HG03097 (cell line): ENCODE results near the gene SLC66A2.
"Not testable (repeated sequence)": the region's sequence is repeated elsewhere in the genome, so short reads cannot be mapped to it uniquely, and the experiment has no call there.

Source experiments
- ATAC-seq: cut with Tn5 transposase; IDR thresholded peaks from one replicate; pipeline ENCODE4 v1.9.1; 2021; ENCODE audit not compliant: unreplicated experiment, low FRiP score

SLC66A2 gene

DNA sequence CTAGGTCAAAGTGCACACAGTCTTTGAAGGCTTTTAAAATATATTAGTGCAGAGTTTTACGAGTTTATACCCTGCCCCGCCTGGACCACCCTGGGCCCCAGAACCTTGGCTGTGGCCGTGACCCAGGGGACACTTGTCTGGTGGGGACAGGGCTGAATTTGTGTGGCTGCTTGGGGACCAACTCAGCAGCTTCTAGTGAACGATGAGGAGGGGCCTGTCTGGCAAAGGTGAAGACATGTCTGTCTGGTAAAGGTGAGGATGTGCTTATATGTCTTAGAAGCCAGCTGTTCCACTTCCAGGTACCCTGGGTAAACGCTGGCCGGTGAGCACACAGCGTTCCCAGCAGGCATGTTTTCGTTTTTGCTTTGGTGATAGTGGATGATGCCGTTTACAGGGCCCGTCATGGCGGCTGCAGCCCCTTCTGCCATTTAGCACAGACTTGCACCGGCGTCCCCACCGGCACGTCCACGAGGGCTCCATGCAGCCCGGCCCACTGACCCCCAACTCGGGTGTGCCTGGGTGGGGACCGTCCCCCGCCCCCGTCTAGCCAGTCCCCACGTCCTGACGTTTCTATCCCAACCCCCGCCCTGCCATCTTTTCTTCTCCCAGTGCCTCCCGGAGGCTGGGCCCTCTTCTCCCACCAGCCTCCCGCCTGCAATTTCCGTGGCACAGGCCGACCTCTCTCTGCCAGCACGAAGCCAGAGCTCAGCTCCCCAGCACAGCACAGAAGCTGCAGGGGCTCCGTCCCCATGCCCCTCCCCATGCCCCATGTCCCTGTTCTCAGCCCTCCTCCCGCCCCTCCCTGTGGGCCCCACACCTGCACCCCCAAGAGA, 67.8 kb downstream of the SLC66A2 start:
- ATAC-seq, result no peak

DNA sequence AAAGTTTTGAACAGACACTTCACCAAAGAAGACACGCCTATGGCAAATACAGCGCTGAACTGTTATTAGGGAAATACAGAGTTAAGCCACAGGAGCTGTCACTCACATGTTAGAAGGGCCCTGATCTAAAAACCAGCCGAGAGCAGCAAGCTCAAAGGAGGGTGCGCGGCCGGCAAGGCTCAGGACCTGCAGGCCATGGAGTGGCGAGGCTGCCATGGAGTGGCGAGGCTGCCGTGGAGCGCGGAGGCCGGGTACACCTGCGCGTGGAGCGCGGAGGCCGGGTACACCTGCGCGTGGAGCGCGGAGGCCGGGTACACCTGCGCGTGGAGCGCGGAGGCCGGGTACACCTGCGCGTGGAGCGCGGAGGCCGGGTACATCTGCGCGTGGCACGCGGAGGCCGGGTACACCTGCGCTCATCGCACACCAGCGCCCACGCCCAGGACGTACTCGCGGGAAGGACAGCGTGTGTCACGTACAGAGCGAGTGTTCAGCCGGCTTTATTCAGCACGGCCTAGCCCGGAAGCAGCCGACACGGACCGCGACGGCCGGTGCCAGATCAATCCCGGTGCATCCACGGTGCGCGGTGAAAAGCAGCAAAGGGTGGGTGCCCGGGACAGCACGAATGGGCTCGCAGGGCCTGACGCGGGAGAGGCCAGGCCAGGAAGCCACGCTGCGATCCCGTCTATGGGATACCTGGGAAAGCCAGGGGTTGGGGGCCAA, 68.8 kb downstream of the SLC66A2 start:
- ATAC-seq, result no peak

DNA sequence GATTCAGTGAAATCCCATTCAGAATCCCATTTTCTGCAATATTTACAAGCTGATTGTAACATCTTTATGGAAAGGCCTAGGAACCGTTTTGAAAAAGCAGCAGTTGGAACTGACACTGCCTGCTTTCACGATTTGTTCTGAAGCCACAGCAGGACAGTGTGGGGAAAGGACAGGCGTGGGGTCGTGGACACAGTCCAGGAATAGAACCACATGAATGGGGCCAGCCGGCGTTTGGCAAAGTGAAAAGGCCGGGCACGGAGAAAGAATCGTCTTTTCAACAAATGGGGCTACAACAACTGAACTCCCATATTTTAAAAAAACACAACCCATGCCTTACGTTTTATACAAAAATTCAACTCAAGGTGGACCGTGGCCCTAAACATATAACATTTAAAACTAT, 69.8 kb downstream of the SLC66A2 start:
- ATAC-seq, result no peak

DNA sequence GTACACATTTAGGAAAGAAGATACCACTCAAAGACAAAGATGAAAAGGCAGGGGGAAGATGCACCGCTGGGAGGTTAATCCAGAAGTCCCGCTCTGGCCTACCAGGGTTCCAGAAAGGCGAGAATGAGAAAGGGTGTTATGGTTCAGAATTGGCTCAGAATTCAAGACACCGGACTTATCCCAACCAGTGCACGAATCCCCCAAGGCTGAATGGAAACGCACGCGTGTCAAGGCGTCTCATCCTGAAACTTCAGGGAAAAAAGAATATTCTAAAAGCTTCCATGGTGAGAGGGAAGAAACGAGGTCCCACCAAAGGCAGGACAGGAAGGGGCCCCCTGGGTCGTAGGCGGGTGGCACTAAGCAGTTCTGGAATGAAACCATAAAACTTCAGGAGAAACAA, 71.9 kb downstream of the SLC66A2 start:
- no peak for ATAC-seq

DNA sequence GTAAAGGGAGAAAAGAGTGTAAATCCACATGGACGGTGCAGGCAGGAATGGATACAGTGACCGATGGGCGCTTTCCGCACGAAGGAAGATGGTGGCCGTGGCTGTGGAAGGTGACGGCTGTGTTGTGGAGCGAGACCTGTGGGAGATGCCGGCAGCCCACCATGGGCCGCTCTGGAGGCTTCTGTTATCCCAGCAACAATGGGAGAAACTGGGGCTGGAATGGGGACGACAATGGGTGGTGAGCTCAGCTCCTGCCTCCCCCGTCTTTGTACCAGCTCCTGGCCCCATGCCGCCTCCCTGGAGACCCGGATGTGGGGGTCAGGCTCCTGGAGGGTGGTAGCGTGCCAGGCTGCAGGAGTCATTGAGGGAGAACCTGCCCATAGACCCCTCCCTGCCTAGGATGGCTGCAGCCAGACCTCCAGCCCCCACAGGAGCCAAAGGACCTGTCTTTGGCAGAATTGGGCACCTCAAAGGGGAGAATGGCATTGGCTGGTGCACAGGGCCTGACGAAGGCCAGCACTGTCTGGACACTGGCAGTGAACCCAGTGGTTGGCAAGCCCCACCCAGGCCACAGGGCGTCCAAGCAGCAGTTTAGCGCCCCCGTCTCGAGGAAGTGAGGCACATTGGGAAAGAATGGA, 72.6 kb downstream of the SLC66A2 start:
- ATAC-seq, result no peak

DNA sequence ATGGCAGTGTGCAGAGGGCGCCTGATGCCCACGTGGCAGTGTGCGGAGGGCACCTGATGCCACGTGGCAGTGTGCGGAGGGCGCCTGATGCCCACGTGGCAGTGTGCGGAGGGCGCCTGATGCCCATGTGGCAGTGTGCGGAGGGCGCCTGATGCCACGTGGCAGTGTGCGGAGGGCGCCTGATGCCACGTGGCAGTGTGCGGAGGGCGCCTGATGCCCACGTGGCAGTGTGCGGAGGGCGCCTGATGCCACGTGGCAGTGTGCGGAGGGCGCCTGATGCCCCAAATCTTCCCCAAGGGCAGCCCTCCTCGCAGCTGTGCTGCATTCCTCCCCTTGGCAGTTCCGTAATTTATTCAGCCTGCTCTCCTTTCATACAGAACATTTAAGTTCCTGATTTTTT, 73.2 kb downstream of the SLC66A2 start:
- not testable (repeated sequence) for ATAC-seq

DNA sequence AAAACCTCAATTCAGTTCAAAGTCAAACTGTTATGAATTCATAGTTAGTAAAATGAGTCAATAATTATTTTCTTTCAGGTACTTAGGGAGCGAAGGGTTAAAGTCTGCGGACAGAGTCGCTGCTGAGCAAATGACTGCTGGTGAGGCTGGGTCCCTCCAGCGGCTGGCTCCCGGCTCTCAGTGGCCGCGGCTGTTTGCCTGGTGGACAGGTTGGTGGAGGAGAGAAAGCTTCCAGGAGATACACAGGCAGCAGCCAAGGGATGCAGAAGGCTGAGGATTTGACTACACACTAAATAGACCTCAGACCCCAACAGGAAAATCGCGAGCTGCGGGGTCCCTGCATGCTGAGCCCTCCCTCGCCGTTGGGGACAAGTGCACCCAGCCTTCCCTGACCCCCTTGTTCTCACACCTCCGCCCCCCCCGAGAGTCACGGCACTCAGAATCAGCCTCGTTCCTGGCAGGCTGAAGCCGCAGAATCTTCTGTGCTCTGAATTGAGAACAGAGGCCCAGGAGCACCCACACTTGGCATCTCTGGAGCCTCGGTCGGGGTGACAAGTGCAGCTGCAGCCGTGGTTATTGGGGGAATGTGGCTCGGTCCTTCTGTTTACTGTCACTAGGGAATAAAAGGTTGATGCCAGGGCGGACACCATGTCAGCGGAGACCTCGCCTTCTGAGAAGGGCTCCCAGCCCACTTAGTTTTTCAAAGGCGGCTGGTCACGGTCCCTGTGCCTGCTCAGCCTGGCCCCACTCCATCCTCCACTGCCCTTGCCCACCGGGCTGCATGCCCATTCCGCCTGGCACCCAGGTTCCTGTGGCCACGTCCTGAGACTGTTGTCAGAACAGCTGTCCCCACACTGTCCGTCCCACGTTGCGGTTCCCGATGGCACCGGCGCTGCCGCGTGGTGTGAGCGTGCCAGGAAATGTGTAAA, 74.0 kb downstream of the SLC66A2 start:
- ATAC-seq, result no peak

DNA sequence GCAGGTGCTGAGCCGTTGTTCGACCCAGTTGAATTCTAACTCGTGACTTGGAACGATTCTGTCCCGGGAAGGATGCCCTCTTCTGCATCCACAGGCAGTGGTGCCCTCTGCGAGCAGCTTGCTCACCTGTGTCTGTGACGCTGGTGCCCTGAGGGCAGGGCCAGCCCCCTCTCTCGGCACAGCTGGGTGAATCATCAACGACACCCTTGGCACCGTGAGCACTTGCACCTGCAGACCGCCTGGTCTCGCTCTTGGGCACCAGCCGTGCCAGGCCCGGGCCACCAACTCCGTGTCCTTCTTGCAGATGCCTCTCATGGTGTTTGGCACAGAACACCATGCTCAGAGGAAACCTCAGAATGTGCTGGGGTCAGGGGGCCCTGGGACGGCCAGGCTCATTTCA, 75.0 kb downstream of the SLC66A2 start:
- ATAC-seq, result no peak

DNA sequence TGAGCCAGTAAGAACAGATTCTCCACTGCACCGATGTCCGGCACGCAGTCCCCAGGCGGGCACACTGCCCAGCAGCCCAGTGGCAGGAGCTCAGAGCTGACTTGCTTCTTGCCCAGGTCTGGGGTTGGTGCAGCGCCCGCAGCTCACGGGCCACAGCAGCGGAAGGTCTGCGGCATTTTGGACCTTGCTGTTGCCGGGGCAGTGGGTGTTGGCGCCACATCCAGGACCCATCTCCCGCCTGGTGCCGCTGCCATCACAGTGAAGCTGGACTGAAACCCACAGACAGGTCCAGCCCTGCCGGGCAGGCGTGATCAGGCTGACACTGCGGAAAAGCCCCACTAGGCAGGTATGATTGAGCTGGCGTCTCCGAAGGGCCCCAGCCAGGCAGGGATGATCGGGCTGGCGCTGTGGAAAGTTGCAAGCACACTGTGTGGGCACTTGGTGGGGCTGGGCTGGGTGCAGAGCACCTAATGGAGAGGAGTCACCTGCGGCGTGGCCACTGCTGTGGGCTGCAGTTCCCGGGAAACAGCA, 75.5 kb downstream of the SLC66A2 start:
- no peak for ATAC-seq

DNA sequence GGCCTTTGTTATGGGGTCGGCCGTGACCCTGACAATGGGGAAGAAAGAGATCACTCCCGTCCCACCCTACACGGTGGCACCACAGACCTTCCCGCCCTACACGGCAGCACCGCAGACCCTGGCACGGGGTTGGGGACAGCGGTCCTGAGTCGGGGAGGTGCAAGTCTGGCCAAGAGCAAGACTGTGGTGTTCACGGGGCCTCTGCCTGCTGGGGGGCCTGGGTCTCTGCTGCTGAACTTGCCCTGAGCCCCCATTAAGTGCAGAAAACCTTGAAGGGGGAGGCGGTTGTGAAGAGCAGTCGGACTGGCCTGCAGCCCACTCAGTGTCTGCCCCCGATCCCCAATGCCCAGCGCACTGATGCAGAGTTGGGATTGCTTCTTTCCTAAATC, 75.9 kb downstream of the SLC66A2 start:
- ATAC-seq, result no peak

DNA sequence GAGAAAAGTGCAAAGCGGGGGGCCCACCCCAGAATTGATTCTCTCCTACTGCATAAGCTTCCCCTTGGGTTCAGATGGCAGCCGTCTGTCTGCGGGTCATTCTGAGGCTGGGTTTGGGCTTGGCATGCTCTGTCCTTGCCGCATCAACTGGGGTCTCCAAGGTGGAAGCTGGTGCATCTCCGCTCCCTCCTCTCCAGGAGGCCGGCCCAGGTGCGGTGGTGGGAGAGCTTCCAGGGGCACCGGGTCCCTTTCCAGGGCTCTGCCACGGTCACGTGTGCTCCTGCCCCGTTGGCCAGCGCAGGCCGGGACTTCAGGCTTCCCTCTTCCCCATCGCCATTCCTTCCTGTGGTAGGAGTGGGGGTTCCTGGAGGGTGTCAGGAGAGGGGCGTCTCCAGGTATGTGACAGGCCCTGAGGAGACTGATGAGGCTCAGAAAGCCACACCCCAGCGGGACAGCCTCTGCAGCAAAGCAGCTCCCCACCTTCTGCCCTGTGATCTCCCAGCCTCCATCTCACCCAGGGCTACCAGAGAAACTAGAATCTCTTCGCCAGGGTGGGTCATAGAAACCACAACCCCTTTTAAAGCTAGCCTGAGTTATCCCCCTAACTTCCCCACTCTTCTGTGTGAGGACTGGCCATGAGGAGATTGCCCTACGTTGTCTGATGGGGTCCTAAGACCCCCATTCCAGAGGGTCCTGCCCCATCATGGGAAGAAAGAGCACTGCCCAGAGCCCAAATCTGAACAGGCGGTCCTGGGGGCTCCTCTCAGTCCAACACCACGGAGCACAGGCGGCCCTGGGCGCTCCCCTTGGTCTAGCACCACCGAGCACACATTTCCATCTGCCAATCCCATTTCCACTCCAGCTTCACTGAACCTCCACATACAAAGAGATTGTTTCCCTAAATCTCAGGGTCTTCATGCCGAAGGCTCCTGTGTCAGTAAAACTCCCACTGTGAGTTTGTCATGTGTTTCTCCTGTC, 76.6 kb downstream of the SLC66A2 start:
- ATAC-seq, result no peak

DNA sequence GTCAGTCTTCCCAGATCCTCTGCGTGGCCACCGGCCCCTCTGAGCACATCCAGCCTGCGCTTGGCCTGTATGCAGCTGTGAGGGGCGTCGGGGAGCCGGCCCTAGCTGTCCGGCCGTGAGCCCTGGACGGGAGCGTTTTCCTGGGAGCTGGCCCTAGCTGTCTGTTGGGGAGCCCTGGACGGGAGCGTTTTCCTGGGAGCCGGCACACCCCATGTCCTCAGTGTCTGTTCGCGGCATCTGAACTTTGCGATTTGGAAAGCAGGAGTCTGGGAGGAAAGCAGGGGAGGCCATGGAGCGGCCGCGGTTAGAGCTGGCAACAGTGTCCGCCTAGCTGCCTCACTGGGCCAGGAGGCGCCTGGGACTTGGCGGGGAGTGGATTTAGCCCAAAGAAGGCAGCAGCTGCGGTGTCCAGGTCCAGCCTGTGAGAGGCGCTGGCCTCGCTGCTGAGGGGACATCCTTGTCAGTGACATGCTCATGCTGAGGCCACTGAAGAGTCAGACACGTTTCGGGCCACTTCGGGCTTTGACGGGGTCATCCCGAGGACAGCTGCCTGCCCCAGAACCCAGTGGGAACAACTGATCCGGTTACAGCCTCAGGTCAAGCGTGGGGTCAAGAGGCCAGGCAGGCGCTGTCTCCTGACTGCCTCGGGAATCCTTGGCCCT, 77.9 kb downstream of the SLC66A2 start:
- ATAC-seq, result no peak

DNA sequence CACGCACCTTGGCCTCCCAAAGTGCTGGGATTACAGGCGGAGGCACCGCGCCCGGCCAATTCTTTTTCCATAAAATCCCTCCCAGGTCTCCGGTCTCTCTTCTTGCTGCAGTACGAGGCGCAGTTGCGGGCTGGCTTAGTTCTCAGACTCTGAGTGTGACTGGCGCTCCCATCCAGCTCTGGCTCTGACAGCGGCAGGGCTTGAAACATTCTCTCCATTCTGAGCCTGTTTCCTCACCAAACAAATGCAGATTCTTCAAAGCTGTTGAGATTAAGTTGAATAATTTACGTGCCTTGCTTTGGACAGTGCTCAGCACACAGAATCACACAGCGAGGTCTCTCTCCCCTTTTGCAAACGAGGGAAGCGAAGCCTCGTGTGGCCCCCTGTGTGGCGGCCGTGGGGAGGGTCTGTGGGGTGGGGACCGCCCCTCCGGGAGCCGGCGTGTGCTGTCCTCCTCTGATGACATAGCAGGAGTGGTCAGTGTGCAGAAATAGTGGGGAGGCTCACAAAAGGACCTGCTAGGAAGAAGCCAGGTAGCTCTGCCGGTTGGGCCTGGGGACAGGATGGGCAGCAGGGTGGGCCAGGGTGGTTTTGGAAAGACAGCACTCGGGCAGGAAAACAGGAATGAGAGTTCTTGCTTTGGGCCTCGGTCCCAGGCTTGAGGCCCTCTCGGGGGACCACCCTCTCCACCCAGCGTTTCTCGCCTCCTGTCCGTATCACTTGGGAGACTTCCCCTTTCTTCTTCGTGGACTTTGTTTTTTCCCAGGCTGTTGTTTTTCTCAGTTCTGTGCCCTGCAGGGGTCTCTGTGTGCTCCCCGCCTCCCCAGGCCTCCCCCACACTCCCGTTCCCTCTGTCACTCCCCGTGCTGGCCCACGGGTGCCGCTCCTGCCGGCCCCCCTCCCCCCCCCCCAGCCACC, 78.7 kb downstream of the SLC66A2 start:
- no peak for ATAC-seq

DNA sequence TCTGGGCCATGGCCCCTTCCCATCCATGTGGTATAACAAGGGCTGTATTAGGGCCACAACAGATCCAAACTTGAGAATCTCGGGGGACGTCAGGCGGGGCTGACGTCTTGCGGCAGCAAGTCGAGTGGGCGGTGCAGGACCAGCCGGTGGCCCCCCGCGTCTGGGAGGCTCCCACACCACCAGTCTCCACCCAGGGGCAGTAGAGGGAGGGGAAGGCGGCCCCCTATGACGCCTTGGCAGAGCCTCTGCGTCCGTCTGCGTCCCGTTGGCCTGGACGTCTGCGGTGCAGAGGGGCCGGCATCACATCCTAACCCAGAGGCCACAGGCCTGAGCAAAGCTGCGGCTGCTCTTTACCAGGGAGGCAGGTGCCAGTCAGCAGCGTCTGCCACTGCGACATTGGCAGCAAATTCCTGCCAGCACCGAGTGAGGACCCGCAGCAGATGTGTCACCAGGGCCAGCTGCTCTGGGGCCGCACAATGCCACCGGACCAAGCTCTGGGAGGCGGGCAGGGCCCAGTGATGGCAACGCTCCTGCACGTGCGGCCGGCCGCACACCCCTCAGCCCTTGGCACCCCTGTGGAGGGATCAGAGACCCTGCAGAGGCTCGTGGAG, 79.9 kb downstream of the SLC66A2 start:
- no peak for ATAC-seq

DNA sequence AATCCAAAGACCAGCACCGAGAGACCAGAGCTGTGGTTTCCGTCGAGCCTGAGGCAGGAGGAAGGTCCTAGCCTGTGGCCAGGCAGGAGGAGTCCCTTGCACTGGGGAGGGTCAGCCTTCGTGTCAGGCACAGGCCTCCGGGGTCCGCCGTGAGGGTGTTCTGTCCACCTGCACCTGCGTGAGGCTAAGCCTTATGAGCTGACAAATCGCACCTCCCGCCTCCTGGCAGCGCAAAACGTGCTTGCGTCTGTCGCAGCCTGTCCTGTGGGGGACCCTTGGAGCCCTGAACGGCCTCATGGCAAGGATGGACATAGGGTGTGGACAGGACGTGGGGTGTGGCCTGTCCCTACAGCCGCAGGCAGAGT, 80.4 kb downstream of the SLC66A2 start:
- ATAC-seq, result no peak

DNA sequence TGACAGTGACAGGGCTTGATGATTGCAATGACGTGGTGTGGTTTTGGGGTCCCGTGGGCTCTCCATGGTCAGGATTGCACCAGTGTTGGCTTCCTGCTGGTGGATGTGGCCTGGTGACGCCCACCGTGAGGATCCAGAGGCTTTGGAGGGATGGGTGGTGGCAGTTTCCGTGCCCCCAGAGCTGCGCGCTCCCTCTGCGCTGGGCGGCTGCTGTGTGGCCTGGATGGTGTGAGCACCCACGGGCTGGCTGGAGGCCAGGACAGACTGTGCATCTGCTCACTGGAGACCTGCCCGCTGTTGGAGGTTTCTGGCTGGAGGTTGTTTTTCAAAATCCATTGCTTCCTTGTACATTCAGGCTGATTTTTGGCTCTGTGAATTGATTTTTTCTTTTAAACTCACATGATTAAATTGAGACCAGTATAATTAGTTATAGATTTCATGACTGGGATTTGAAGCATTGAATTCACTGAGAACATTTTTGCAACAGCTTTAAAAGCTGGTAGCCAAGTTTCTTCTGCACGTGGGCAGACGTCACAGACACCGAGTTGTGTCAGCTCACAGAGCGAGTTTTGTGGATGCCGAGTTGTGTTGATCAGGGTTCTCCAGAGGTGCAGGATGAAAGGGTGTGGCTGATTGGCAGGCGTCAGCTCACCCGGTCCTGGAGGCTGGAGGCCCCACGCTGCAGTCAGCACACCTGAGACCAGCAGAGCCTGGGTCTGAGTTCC, 81.0 kb downstream of the SLC66A2 start:
- no peak for ATAC-seq
